Neural cell (in vitro differentiated cells): ENCODE measurements around the gene COX7B2. TPM values are rescaled to one million over a fixed set of nuclear protein-coding genes. Genes with fewer than 3 reads are reported as not detected.

Experiments used
- H2AFZ ChIP-seq: fragments of 200-600, 300-800 bp; sonication (generic), shearing (Covaris generic); 2 replicates; pipeline ENCODE4 v1.6.0; 2014; ENCODE audit warnings: low read depth, mild to moderate bottlenecking, antibody characterized with exemption, low read length, moderate library complexity
- H3F3A ChIP-seq: fragments of 200-600 bp; shearing (Covaris generic); 2 replicates; pipeline ENCODE4 v1.6.1; 2016; ENCODE audit warnings: mild to moderate bottlenecking, moderate library complexity, mixed read lengths, antibody characterized with exemption, low read length; ENCODE audit not compliant: insufficient read depth, poor library complexity, severe bottlenecking
- H3K27ac ChIP-seq: fragments of 200-600, 300-800 bp; sonication (generic), shearing (Covaris generic); 2 replicates; pipeline ENCODE4 v1.5.1; 2014; ENCODE audit warnings: mild to moderate bottlenecking, low read length, moderate library complexity
- H3K27me3 ChIP-seq: fragments of 300-800, 200-600 bp; sonication (generic), shearing (Covaris generic); 2 replicates; pipeline ENCODE4 v1.6.0; 2014; ENCODE audit warnings: mild to moderate bottlenecking, low read depth, low read length, moderate library complexity; ENCODE audit not compliant: insufficient read depth
- H3K36me3 ChIP-seq: fragments of 300-800, 200-600 bp; sonication (generic), shearing (Covaris generic); 2 replicates; pipeline ENCODE4 v1.5.1; 2014; ENCODE audit warnings: mild to moderate bottlenecking, antibody characterized with exemption, low read length, moderate library complexity; ENCODE audit not compliant: insufficient read depth
- H3K4me2 ChIP-seq: fragments of 300-800, 200-600 bp; sonication (generic), shearing (Covaris generic); 2 replicates; pipeline ENCODE4 v1.6.0; 2014; ENCODE audit warnings: mild to moderate bottlenecking, low read length
- H3K4me3 ChIP-seq: fragments of 300-800, 200-600 bp; sonication (generic), shearing (Covaris generic); 2 replicates; pipeline ENCODE4 v1.5.1; 2014; ENCODE audit warnings: mild to moderate bottlenecking, low read length, moderate library complexity
- H3K79me2 ChIP-seq: fragments of 200-600 bp; shearing (Covaris generic); replicated peaks from 2 replicates; pipeline ENCODE4 v1.6.0; 2014; ENCODE audit warnings: mild to moderate bottlenecking, low read length, moderate library complexity; ENCODE audit not compliant: insufficient read depth
- H3K9ac ChIP-seq: fragments of 300-800, 200-600 bp; sonication (generic), shearing (Covaris generic); 2 replicates; pipeline ENCODE4 v1.6.1; 2016; ENCODE audit warnings: mild to moderate bottlenecking, low read length, mixed read lengths
- H3K9me2 ChIP-seq: fragments of 200-600 bp; shearing (Covaris generic); 2 replicates; pipeline ENCODE4 v1.6.1; 2016; ENCODE audit warnings: mild to moderate bottlenecking, low read length, mixed read lengths; ENCODE audit not compliant: insufficient read depth
- H3K9me3 ChIP-seq: fragments of 200-600, 300-800 bp; sonication (generic), shearing (Covaris generic); 2 replicates; pipeline ENCODE4 v1.6.1; 2016; ENCODE audit warnings: mild to moderate bottlenecking, mixed run types, low read length, moderate library complexity, mixed read lengths
- H4K20me1 ChIP-seq: fragments of 200-600 bp; shearing (Covaris generic); 2 replicates; pipeline ENCODE4 v1.6.1; 2016; ENCODE audit warnings: mild to moderate bottlenecking, mixed run types; ENCODE audit not compliant: insufficient read depth
- CTCF ChIP-seq: fragments of 450-650 bp; IDR thresholded peaks from 2 replicates; pipeline ENCODE4 v1.5.1; 2014; ENCODE audit warnings: antibody characterized with exemption, mild to moderate bottlenecking, moderate library complexity; ENCODE audit not compliant: poor library complexity, severe bottlenecking
- EP300 ChIP-seq: fragments of 450-650 bp; conservative IDR thresholded peaks from 2 replicates; pipeline ENCODE4 v1.6.1; 2014; ENCODE audit warnings: antibody characterized with exemption, mild to moderate bottlenecking, moderate library complexity; ENCODE audit not compliant: poor library complexity, severe bottlenecking
- EZH2 ChIP-seq: fragments of 200-600, 300-800 bp; shearing (Covaris generic), sonication (generic); IDR thresholded peaks from 2 replicates; pipeline ENCODE4 v1.6.1; 2014; ENCODE audit warnings: antibody characterized with exemption, low read length, borderline replicate concordance, mild to moderate bottlenecking; ENCODE audit not compliant: insufficient read depth, poor library complexity, severe bottlenecking
- MXI1 ChIP-seq: fragments of 450-650 bp; conservative IDR thresholded peaks from 2 replicates; pipeline ENCODE4 v1.6.1; 2014; ENCODE audit warnings: antibody characterized with exemption, mild to moderate bottlenecking; ENCODE audit not compliant: poor library complexity, severe bottlenecking
- POLR2AphosphoS5 ChIP-seq: IDR thresholded peaks from 2 replicates; pipeline ENCODE4 v1.6.1; 2012
- RAD21 ChIP-seq: fragments of 450-650 bp; conservative IDR thresholded peaks from 2 replicates; pipeline ENCODE4 v1.6.1; 2014; ENCODE audit warnings: antibody characterized with exemption, mild to moderate bottlenecking, moderate library complexity
- REST ChIP-seq: IDR thresholded peaks from 2 replicates; pipeline ENCODE4 v1.6.1; 2012; ENCODE audit warnings: borderline replicate concordance
- SMC3 ChIP-seq: fragments of 450-650 bp; conservative IDR thresholded peaks from 2 replicates; pipeline ENCODE4 v1.6.1; 2014; ENCODE audit warnings: antibody characterized with exemption, mild to moderate bottlenecking, moderate library complexity; ENCODE audit not compliant: poor library complexity
- TAF1 ChIP-seq: IDR thresholded peaks from 2 replicates; pipeline ENCODE4 v1.6.1; 2012; ENCODE audit warnings: low read depth
- polyA plus RNA-seq: library from polyadenylated mRNA; depleted of rRNA; stranded (reverse); fragments of >200 nt; gene quantifications from 2 replicates; pipeline ENCODE4 v1.2.3, GENCODE V29; 2014

The COX7B2 gene
- polyA plus RNA-seq, 1 donor from 2014 or later, result not detected

GRCh38 chr4:46955601-46956000 is 46.6 kb upstream of the COX7B2 start:
- Histone ChIP-seq H2AFZ (no peak overlapping the region), H3K27ac (no peak overlapping the region), H3F3A (no peaks in the 10 kb centered on the region), H3K4me2 (no peak overlapping the region), H4K20me1 (no peaks in the 10 kb centered on the region), H3K9me2 (no peaks in the 10 kb centered on the region), H3K79me2 (no peaks in the 10 kb centered on the region), H3K9ac (no peak overlapping the region), H3K36me3 (no peaks in the 10 kb centered on the region), H3K4me3 (no peak overlapping the region), H3K9me3 (no peaks in the 10 kb centered on the region), H3K27me3 (no peaks in the 10 kb centered on the region)
- no peak for TF ChIP-seq MXI1
- TF ChIP-seq TAF1, result no peak
- TF ChIP-seq CTCF, result no peak
- TF ChIP-seq SMC3, result no peak

GRCh38 chr4:46954643-46955042 is 45.6 kb upstream of the COX7B2 start:
- no peak overlapping the region for H3K4me2 ChIP-seq
- H3K9me2 ChIP-seq, result no peaks in the 10 kb centered on the region
- H3K79me2 ChIP-seq, result no peaks in the 10 kb centered on the region
- no peak for TF ChIP-seq EP300
- no peak for TF ChIP-seq SMC3
- no peak for TF ChIP-seq MXI1
- TF ChIP-seq POLR2AphosphoS5, result no peak
- no peak for TF ChIP-seq REST
- TF ChIP-seq EZH2, result no peak
- H2AFZ ChIP-seq, result no peak overlapping the region
- no peak overlapping the region for H3K9ac ChIP-seq
- H4K20me1 ChIP-seq, result no peaks in the 10 kb centered on the region
- no peak overlapping the region for H3K4me3 ChIP-seq
- H3K27ac ChIP-seq, result no peak overlapping the region
- H3K36me3 ChIP-seq, result no peaks in the 10 kb centered on the region
- no peaks in the 10 kb centered on the region for H3K27me3 ChIP-seq
- H3F3A ChIP-seq, result no peaks in the 10 kb centered on the region
- no peaks in the 10 kb centered on the region for H3K9me3 ChIP-seq

GRCh38 chr4:46953564-46953963 is 44.5 kb upstream of the COX7B2 start:
- Histone ChIP-seq H3K27ac (no peak overlapping the region), H3K4me3 (no peak overlapping the region), H3K36me3 (no peaks in the 10 kb centered on the region), H3K79me2 (no peaks in the 10 kb centered on the region), H4K20me1 (no peaks in the 10 kb centered on the region), H3F3A (no peaks in the 10 kb centered on the region), H3K9me3 (no peaks in the 10 kb centered on the region), H3K9ac (no peak overlapping the region), H3K9me2 (no peaks in the 10 kb centered on the region), H3K27me3 (no peaks in the 10 kb centered on the region), H3K4me2 (no peak overlapping the region), H2AFZ (no peak overlapping the region)
- TF ChIP-seq SMC3 (no peak), EZH2 (no peak), EP300 (no peak), POLR2AphosphoS5 (no peak), REST (no peak), CTCF (no peak), RAD21 (no peak), TAF1 (no peak), MXI1 (no peak)
